Measurements from ENCODE around the gene VPS39. TPM values are rescaled to one million over a fixed set of nuclear protein-coding genes. Genes with fewer than 3 reads are reported as not detected.

The VPS39 gene
- total RNA-seq, 1 donor from 2014 or later = 81.7 TPM

GRCh38 chr15:42163291-42163690 lies 44.8 kb downstream of the VPS39 start:
- Mint-ChIP-seq H3K9me3 (ENCODE audit: unreplicated experiment) (no peaks in the 10 kb centered on the region), H3K36me3 (ENCODE audit: unreplicated experiment) (peaks cover 71% of the 10 kb centered on the region), H3K27ac (ENCODE audit: unreplicated experiment) (no peak overlapping the region), H3K4me1 (ENCODE audit: unreplicated experiment) (peaks cover 3% of the 10 kb centered on the region), H3K27me3 (ENCODE audit: unreplicated experiment) (no peaks in the 10 kb centered on the region), H3K4me3 (ENCODE audit: unreplicated experiment) (no peak overlapping the region)
- no peak for TF ChIP-seq CTCF (IDR thresholded peaks at IDR 0.05)
- DNase-seq (ENCODE audit: extremely low spot score, unreplicated experiment) = no peak

- TF ChIP-seq CTCF (IDR thresholded peaks at IDR 0.05) = no peak
- no peaks in the 10 kb centered on the region for H3K27me3 Mint-ChIP-seq (ENCODE audit: unreplicated experiment)
- H3K27ac Mint-ChIP-seq (ENCODE audit: unreplicated experiment) = no peak overlapping the region
- no peaks in the 10 kb centered on the region for H3K9me3 Mint-ChIP-seq (ENCODE audit: unreplicated experiment)
- peaks cover 3% of the 10 kb centered on the region for H3K4me1 Mint-ChIP-seq (ENCODE audit: unreplicated experiment)
- no peak for DNase-seq (ENCODE audit: extremely low spot score, unreplicated experiment)
- H3K36me3 Mint-ChIP-seq (ENCODE audit: unreplicated experiment) = peaks cover 45% of the 10 kb centered on the region
- H3K4me3 Mint-ChIP-seq (ENCODE audit: unreplicated experiment) = no peak overlapping the region
Measured at GRCh38 chr15:42160136-42160535, 48.0 kb downstream of the VPS39 start.

- no peaks in the 10 kb centered on the region for H3K27me3 Mint-ChIP-seq (ENCODE audit: unreplicated experiment)
- no peak for TF ChIP-seq CTCF (IDR thresholded peaks at IDR 0.05)
- no peaks in the 10 kb centered on the region for H3K9me3 Mint-ChIP-seq (ENCODE audit: unreplicated experiment)
- no peak overlapping the region for H3K4me3 Mint-ChIP-seq (ENCODE audit: unreplicated experiment)
- DNase-seq (ENCODE audit: extremely low spot score, unreplicated experiment) = no peak
- H3K27ac Mint-ChIP-seq (ENCODE audit: unreplicated experiment) = no peak overlapping the region
- peaks cover 3% of the 10 kb centered on the region for H3K4me1 Mint-ChIP-seq (ENCODE audit: unreplicated experiment)
- H3K36me3 Mint-ChIP-seq (ENCODE audit: unreplicated experiment) = peaks cover 39% of the 10 kb centered on the region
Measured at GRCh38 chr15:42159381-42160015, 48.6 kb downstream of the VPS39 start.

DNA sequence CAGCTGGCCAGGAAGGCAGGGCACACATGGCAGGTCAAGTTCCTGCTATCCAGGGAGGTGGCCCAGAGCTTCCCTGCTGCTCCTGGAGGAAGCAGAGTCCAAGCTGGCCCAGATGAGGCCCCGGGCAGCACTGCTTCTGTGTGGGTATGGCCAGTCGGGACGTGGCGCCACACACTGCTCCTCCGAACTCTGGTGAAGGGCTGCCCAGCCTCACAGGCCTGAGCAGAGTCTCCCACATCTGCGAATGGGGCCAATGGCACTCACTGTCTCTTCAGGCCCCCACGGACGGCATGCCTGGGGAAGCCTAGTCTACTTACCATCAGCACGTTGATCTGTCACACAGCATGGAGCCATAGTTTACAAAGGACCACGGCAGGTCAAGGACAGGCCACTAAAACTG lies 49.2 kb downstream of the VPS39 start:
- no peaks in the 10 kb centered on the region for H3K27me3 Mint-ChIP-seq (ENCODE audit: unreplicated experiment)
- no peaks in the 10 kb centered on the region for H3K9me3 Mint-ChIP-seq (ENCODE audit: unreplicated experiment)
- peaks cover 36% of the 10 kb centered on the region for H3K36me3 Mint-ChIP-seq (ENCODE audit: unreplicated experiment)
- H3K4me1 Mint-ChIP-seq (ENCODE audit: unreplicated experiment) = peaks cover 3% of the 10 kb centered on the region
- DNase-seq (ENCODE audit: extremely low spot score, unreplicated experiment) = no peak
- no peak overlapping the region for H3K27ac Mint-ChIP-seq (ENCODE audit: unreplicated experiment)
- H3K4me3 Mint-ChIP-seq (ENCODE audit: unreplicated experiment) = no peak overlapping the region
- TF ChIP-seq CTCF (IDR thresholded peaks at IDR 0.05) = no peak

- peaks cover 3% of the 10 kb centered on the region for H3K4me1 Mint-ChIP-seq (ENCODE audit: unreplicated experiment)
- no peaks in the 10 kb centered on the region for H3K9me3 Mint-ChIP-seq (ENCODE audit: unreplicated experiment)
- no peak for TF ChIP-seq CTCF (IDR thresholded peaks at IDR 0.05)
- no peak overlapping the region for H3K4me3 Mint-ChIP-seq (ENCODE audit: unreplicated experiment)
- no peak overlapping the region for H3K27ac Mint-ChIP-seq (ENCODE audit: unreplicated experiment)
- peaks cover 28% of the 10 kb centered on the region for H3K36me3 Mint-ChIP-seq (ENCODE audit: unreplicated experiment)
- no peak for DNase-seq (ENCODE audit: extremely low spot score, unreplicated experiment)
- no peaks in the 10 kb centered on the region for H3K27me3 Mint-ChIP-seq (ENCODE audit: unreplicated experiment)
Measured at GRCh38 chr15:42157981-42158765, 49.9 kb downstream of the VPS39 start.

Data from osteocyte (in vitro differentiated cells).